H1 (cell line): ENCODE data around the gene TRIM75. TPM values are rescaled to one million over a fixed set of nuclear protein-coding genes. Genes with fewer than 3 reads are reported as not detected.

Source experiments
- EGR1 ChIP-seq: IDR thresholded peaks from 2 replicates; pipeline ENCODE4 v1.6.1; 2011; ENCODE audit warnings: low read depth, low read length, borderline replicate concordance
- FOSL1 ChIP-seq: IDR thresholded peaks from 2 replicates; pipeline ENCODE4 v1.6.1; 2011; ENCODE audit warnings: mild to moderate bottlenecking, low read depth, low read length, moderate library complexity; ENCODE audit not compliant: insufficient read depth
- HDAC6 ChIP-seq: IDR thresholded peaks from one replicate; pipeline ENCODE4 v1.7.1; 2012; ENCODE audit warnings: low read depth, mild to moderate bottlenecking, inconsistent platforms, low read length, moderate library complexity
- NANOG ChIP-seq: IDR thresholded peaks from 2 replicates; pipeline ENCODE4 v1.6.1; 2011; ENCODE audit warnings: low read length, low read depth, mild to moderate bottlenecking, inconsistent platforms; ENCODE audit not compliant: insufficient read depth, poor library complexity, severe bottlenecking
- polyA plus RNA-seq, 7 experiments: library from polyadenylated mRNA; depleted of rRNA in 3 of 7; stranded (reverse) in 5 of 7; unstranded in 2 of 7; fragments of >200 nt in 5 of 7; fragments of 200-250 nt in 2 of 7; gene quantifications; 1 replicate in 5 of 7; 2 replicates in 1 of 7; 4 replicates in 1 of 7; pipeline versions ENCODE4 v1.2.1 to v1.2.3, GENCODE V29; 2011 to 2013; ENCODE audit warnings: missing spikeins in 2 of 7, mixed read lengths in 2 of 7
- total RNA-seq: library from RNA; stranded (reverse); fragmentation: NEBNext Ultra II Directional; extraction: Animal tissue kit (Norgen Biotek cat#: 25700); gene quantifications from 2 replicates; pipeline ENCODE4 v1.2.1, GENCODE V29; 2021

TRIM75 gene
- total and polyA plus RNA-seq, 2 of the 8 experiments (the other 6 are each of a cell fraction or from before 2014, with no cell fraction given) = not detected

DNA sequence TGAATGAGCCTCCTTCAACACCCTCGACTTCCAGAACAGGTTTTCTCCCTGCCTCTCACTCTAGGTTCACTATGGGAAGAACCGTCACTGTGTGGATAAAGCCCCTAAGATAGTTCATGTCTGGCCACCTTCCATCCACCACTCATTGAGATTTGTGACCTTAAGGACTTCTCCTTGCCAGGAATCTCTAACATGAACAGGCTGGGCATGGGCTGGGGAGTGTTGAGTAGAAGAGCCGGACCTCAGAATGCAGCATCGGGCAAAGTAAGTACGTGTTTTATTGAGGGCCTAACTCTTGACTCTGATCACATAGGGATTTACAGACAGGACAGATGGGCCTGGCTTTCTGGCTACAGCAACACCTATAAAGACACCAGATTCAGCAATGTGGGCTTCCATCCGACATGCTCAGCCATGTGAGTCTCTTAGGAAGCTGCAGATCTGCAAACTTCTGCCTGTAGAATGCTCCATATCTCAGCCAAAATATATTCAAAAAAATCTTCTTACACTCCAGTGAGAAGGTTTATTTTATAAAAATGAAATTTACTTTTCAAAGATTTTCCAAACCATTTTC lies 48.2 kb upstream of the TRIM75 start (continued):
- TF ChIP-seq HDAC6 = no peak
- no peak for TF ChIP-seq EGR1
- no peak for TF ChIP-seq NANOG
- TF ChIP-seq FOSL1 = no peak
- TF ChIP-seq, all 59 proteins: peak for 0
